Fibroblast of mammary gland (primary cell): Measurements from ENCODE around the gene ARMC5.

Source experiments
- DNase-seq: peaks from one replicate; pipeline ENCODE4 v3.0.0-alpha.2; 2010; ENCODE audit warnings: low read depth
- H3K4me3 ChIP-seq: 2 replicates; pipeline ENCODE4 v1.5.1; 2011; ENCODE audit warnings: low read depth, mild to moderate bottlenecking, low read length, moderate library complexity; ENCODE audit not compliant: control insufficient read depth
- TF ChIP-seq, protein P1 (sequence below): conservative IDR thresholded peaks from 2 replicates; pipeline ENCODE4 v1.5.1; 2011; ENCODE audit warnings: low read depth, low read length, inconsistent platforms; ENCODE audit not compliant: control insufficient read depth, insufficient read depth

The ARMC5 gene

DNA sequence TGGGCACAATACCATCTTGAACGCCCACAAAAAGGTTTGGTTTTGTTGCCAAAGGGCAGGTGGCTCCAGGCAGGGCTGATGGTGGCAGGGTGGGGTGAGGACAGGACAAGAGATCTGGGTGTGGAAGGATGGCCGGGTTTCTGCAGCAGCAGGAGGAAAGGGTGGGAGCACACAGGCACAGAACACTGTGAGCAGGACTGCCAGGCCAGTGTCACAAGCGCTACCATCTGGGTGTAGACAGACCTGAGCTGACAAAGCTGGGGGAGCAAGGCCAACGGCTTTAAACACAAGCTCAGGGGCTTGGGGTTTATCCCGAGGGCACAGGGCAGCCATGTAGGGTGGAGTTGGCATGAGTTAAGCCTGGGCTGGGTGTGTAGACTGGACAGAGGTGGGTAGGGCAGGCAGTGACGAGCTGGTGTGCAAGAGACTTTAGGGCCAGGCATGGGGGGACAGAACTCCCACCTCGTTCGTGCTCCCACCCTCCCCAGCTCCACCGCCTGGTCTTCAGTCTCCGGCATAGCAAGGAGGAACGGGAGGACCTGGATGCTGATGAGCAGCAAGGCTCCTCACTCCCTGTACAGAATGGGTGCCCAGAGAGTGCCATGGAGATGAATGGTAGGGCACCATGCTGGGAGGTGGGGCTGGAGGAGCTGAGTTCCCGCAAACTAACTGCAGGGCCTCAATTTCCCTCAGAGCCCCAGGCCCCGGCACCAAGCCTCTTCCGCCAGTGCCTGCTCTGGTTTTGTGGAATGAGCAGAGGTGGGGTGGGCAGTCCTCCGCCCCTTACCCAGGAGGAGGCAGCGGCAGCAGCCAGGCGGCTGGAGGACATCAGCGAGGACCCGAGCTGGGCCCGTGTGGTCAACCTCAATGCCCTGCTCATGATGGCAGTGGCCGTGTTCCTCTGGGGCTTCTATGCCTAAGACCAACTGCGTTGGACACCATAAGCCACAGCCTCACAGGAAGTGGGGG lies 30.6 kb downstream of the ARMC5 start:
- no peak overlapping the region for H3K4me3 ChIP-seq
- TF ChIP-seq, protein P1, sequence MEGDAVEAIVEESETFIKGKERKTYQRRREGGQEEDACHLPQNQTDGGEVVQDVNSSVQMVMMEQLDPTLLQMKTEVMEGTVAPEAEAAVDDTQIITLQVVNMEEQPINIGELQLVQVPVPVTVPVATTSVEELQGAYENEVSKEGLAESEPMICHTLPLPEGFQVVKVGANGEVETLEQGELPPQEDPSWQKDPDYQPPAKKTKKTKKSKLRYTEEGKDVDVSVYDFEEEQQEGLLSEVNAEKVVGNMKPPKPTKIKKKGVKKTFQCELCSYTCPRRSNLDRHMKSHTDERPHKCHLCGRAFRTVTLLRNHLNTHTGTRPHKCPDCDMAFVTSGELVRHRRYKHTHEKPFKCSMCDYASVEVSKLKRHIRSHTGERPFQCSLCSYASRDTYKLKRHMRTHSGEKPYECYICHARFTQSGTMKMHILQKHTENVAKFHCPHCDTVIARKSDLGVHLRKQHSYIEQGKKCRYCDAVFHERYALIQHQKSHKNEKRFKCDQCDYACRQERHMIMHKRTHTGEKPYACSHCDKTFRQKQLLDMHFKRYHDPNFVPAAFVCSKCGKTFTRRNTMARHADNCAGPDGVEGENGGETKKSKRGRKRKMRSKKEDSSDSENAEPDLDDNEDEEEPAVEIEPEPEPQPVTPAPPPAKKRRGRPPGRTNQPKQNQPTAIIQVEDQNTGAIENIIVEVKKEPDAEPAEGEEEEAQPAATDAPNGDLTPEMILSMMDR, result no peak
- no peak for DNase-seq

DNA sequence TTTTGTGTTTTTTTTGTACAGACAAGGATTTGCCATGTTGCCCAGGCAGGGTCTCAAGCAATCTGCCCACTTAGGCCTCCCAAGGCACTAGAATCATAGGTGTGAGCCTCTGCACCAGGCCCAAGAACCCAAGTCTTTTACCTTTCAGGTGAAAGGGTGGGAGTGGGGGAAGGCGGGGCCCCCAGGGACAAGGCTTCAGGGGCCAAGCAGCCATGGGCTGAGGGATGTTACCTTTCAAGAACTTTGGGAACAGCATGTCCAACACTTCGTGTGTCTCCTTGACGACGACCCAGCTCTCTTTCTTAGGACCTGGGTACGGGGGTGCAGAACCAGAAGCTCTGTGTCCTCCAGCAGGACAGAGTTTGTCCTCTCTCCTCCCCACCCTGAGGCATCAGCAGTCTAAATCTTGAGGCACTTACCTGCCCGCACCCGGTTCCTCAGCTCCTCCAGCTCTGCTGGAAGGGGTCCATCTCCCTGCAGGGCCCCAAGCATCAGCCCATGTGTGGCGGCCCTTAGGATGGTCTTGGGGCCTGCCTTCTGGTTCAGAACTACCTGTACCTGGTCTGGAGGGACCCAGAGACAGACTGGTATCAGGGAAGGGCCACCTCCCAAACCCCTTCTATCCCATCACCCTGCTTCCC lies 32.6 kb downstream of the ARMC5 start:
- no peak for DNase-seq
- H3K4me3 ChIP-seq, result no peak overlapping the region
- TF ChIP-seq, protein P1, result no peak

DNA sequence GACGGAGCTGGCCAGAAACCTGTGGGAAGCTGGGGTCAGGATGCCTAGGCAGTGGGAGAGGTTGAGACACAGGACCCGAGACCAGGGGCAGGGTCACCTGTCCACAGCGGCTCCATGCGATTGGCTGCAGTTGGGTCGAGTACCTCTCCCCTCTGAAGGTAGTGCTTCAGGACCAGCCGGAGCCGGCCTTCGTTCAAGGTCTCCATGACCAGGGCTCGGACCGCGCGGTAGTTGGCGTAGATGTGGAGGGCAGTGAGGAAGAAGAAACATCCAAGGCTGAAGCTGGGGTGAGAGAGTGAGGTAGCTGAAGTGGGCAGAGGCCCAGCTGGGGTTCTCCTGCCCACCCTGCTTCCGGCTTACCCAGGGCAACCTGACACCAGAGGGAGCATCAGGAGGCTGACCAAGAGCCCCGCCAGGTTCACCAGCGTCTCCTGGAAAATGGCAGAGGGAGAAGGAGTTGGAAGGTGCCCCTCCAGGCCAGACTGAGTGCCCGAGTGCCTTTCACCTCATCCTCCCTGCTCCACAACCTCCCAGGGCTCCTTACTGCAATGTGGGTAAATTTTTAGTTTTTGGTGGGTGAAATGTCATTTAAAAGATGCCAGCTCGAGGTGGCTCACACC lies 34.3 kb downstream of the ARMC5 start:
- DNase-seq, result no peak
- TF ChIP-seq, protein P1, result no peak
- H3K4me3 ChIP-seq, result no peak overlapping the region

DNA sequence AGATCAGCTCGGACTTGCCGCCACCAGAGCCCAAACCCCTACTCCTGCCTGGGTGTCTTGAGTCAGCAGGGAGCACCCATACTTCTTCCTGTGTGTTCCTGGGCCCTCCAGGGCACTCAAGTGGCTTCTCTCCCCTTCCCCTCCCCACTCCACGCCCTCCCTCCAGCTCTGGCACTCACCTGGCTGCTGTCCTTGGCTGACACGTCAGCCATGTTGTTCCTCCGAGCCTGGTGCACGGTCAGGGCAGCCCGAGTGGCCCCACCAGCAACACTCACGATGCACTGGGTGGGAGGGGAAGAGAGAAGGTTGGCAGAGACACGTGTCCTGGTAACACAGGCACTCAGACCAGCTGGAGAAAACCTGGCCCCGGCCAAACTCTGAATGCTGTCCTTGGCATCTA lies 37.4 kb downstream of the ARMC5 start:
- no peak for DNase-seq
- TF ChIP-seq, protein P1, result no peak
- no peak overlapping the region for H3K4me3 ChIP-seq

DNA sequence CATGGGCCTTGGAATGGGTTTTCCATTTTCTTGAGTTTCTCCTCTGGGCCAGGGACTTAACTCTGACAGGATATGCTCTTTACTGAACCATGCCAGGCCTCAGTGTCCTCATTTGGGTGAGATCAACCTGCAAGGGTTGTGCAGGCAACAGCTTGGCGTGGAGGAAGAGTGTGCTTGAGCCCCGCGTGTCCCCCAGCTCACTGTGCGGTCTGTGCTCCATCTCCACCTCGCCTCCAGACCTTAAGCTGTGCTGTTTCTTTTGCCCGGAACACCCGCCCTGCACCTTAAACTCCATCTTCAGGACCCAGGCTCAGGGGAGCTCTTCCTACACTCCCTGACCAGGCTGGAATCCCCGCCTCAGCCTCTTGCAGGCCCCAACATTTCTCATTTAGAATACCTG lies 39.2 kb downstream of the ARMC5 start:
- no peak for DNase-seq
- H3K4me3 ChIP-seq, result no peak overlapping the region
- TF ChIP-seq, protein P1, result no peak

DNA sequence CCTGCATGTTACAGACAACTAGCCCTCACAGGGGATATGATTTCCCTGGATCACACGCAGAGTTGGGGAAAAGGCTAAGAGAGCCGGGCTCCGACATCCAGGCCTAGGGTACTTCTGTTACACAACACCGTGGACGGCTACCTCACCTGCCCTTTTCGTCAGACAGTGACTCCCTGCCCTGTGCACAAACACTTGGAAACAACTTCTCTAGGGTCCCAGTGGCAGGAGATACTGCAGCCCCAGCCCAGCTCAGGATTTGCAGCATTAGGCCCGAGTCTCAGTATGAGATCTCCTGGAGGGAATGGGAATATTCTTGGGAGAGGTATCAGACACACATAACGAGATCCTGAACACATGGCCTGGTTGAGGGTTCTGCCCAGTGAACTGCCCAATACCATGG lies 40.6 kb downstream of the ARMC5 start:
- H3K4me3 ChIP-seq, result no peak overlapping the region
- TF ChIP-seq, protein P1, result no peak
- DNase-seq, result no peak
